GM12878 (cell line): ENCODE results near the gene TSPEAR. TPM values are rescaled to one million over a fixed set of nuclear protein-coding genes. Genes with fewer than 3 reads are reported as not detected.

Experiments
- ATAC-seq: fragments of 200-7000 bp; cut with Tn5 transposase; 3 replicates; pipeline ENCODE4 v1.9.1; 2020; ENCODE audit warnings: mild to moderate bottlenecking, moderate library complexity
- BruUV-seq: library from RNA; stranded (reverse); fragments of 400-500 nt; replicated peaks from 2 replicates; lab custom pipeline; 2021; lab: Mats Ljungman, UMichigan
- CTCF ChIA-PET: fragments of 300-600 bp; sonication (Branson Sonifier 250); formaldehyde crosslinking; extraction: SDS; loops from one replicate; lab custom pipeline; 2021; ENCODE audit warnings: inconsistent platforms; lab: Yijun Ruan, JAX
- POLR2A ChIA-PET: fragments of 350-600 bp; formaldehyde crosslinking; extraction: SDS; loops from one replicate; lab custom pipeline; 2021; ENCODE audit warnings: inconsistent platforms; lab: Charles Lee
- RAD21 ChIA-PET: fragments of 300-600 bp; sonication (Branson Sonifier 250); formaldehyde crosslinking; loops from one replicate; lab custom pipeline; 2023; ENCODE audit warnings: antibody characterized with exemption; ENCODE audit not compliant: unreplicated experiment; lab: Charles Lee
- SMC1A ChIA-PET: fragments of 300-600 bp; sonication (Branson Sonifier 250); formaldehyde crosslinking; loops from one replicate; lab custom pipeline; 2023; ENCODE audit not compliant: unreplicated experiment, uncharacterized antibody; lab: Charles Lee
- DNase-seq: peaks from one replicate; pipeline ENCODE4 v3.0.0-alpha.2; 2011; ENCODE audit warnings: low read depth, low spot score
- FAIRE-seq: peaks from 3 replicates; lab custom pipeline; 2011; peaks lifted over from hg19 to GRCh38; lab: Jason Lieb, UNC
- H2AFZ ChIP-seq: 2 replicates; pipeline ENCODE4 v1.6.0; 2011; ENCODE audit warnings: low read depth, low read length, control low read depth; ENCODE audit not compliant: control insufficient read depth
- H3K27ac ChIP-seq: 2 replicates; pipeline ENCODE4 v1.5.1; 2011; ENCODE audit warnings: control low read depth; ENCODE audit not compliant: control insufficient read depth, insufficient read depth
- H3K27me3 ChIP-seq, 2 experiments: replicated peaks in 1 of 2; 2 replicates each; pipeline versions ENCODE4 v1.6.0 to v1.6.1; 2011; ENCODE audit warnings: low read length in 1 of 2; ENCODE audit not compliant: control insufficient read depth in 2 of 2, insufficient read depth in 2 of 2
- H3K36me3 ChIP-seq, 2 experiments: 2 replicates each; pipeline ENCODE4 v1.5.1; 2011; ENCODE audit warnings: low read length in 1 of 2; ENCODE audit not compliant: control insufficient read depth in 2 of 2, insufficient read depth in 2 of 2
- H3K4me1 ChIP-seq: 2 replicates; pipeline ENCODE4 v1.6.1; 2011; ENCODE audit warnings: mild to moderate bottlenecking, low read length, moderate library complexity, mixed read lengths; ENCODE audit not compliant: control insufficient read depth, insufficient read depth
- H3K4me2 ChIP-seq: 2 replicates; pipeline ENCODE4 v1.6.0; 2011; ENCODE audit warnings: control low read depth; ENCODE audit not compliant: control insufficient read depth, insufficient read depth
- H3K4me3 ChIP-seq: fragments of 200-600 bp; sonication (generic); 2 replicates; pipeline ENCODE4 v1.5.1; 2016
- H3K79me2 ChIP-seq: 2 replicates; pipeline ENCODE4 v1.6.0; 2011; ENCODE audit warnings: low read length; ENCODE audit not compliant: control insufficient read depth, insufficient read depth
- H3K9ac ChIP-seq: 2 replicates; pipeline ENCODE4 v1.8.0; 2011; ENCODE audit warnings: low read length, control low read depth, mixed read lengths; ENCODE audit not compliant: control insufficient read depth, insufficient read depth
- H3K9me3 ChIP-seq: replicated peaks from 3 replicates; pipeline ENCODE4 v1.5.1; 2011; ENCODE audit warnings: mild to moderate bottlenecking, low read length; ENCODE audit not compliant: control insufficient read depth, insufficient read depth
- H4K20me1 ChIP-seq: 2 replicates; pipeline ENCODE4 v1.6.0; 2011; ENCODE audit not compliant: control insufficient read depth, insufficient read depth
- ATF7 ChIP-seq: fragments of 450-650 bp; IDR thresholded peaks from 2 replicates; pipeline ENCODE4 v1.6.1; 2016; ENCODE audit warnings: low read depth, mild to moderate bottlenecking
- BCL3 ChIP-seq: IDR thresholded peaks from 2 replicates; pipeline ENCODE4 v1.6.1; 2011; ENCODE audit warnings: borderline replicate concordance, low read depth, mild to moderate bottlenecking, moderate library complexity, low read length; ENCODE audit not compliant: insufficient read depth, poor library complexity, severe bottlenecking
- CHD2 ChIP-seq: IDR thresholded peaks from 2 replicates; pipeline ENCODE4 v1.6.1; 2011; ENCODE audit warnings: low read depth, low read length, improper control_type of control experiment, borderline replicate concordance
- CREM ChIP-seq: IDR thresholded peaks from 2 replicates; pipeline ENCODE4 v1.6.1; 2014; ENCODE audit warnings: antibody characterized with exemption, low read depth
- EP300 ChIP-seq, 2 experiments: fragments of 150-350 bp in 1 of 2; IDR thresholded peaks; 2 replicates each; pipeline ENCODE4 v1.6.1; 2011 to 2012; ENCODE audit warnings: low read depth in 2 of 2, low read length in 2 of 2, borderline replicate concordance in 1 of 2, improper control_type of control experiment in 1 of 2, inconsistent platforms in 1 of 2; ENCODE audit not compliant: control insufficient read depth in 1 of 2
- ESRRA ChIP-seq: IDR thresholded peaks from 2 replicates; pipeline ENCODE4 v1.6.1; 2012; ENCODE audit warnings: mild to moderate bottlenecking, low read length, improper control_type of control experiment
- IRF5 ChIP-seq: fragments of 450-650 bp; IDR thresholded peaks from 2 replicates; pipeline ENCODE4 v1.6.1; 2017; ENCODE audit warnings: borderline replicate concordance
- KDM1A ChIP-seq: fragments of 200-600 bp; sonication (generic); IDR thresholded peaks from 2 replicates; pipeline ENCODE4 v1.6.1; 2016; ENCODE audit warnings: borderline replicate concordance
- MYC ChIP-seq: IDR thresholded peaks from 2 replicates; pipeline ENCODE4 v1.6.1; 2011; ENCODE audit warnings: mild to moderate bottlenecking, low read length, moderate library complexity, inconsistent platforms; ENCODE audit not compliant: insufficient read depth, insufficient replicate concordance, insufficient read length, severe bottlenecking
- NR2C2 ChIP-seq: IDR thresholded peaks from 2 replicates; pipeline ENCODE4 v1.6.1; 2011; ENCODE audit warnings: borderline replicate concordance, low read depth; ENCODE audit not compliant: control insufficient read depth, insufficient read length
- PKNOX1 ChIP-seq: fragments of 450-650 bp; IDR thresholded peaks from 2 replicates; pipeline ENCODE4 v1.6.1; 2016; ENCODE audit warnings: mild to moderate bottlenecking
- RUNX3 ChIP-seq: IDR thresholded peaks from 2 replicates; pipeline ENCODE4 v1.6.1; 2012; ENCODE audit warnings: low read length, inconsistent platforms
- SIX5 ChIP-seq: IDR thresholded peaks from 2 replicates; pipeline ENCODE4 v1.6.1; 2011; ENCODE audit warnings: mild to moderate bottlenecking, low read depth, low read length, moderate library complexity; ENCODE audit not compliant: severe bottlenecking
- TBL1XR1 ChIP-seq: IDR thresholded peaks from 2 replicates; pipeline ENCODE4 v1.6.1; 2012; ENCODE audit warnings: low read depth, low read length, improper control_type of control experiment
- ZBED1 ChIP-seq: IDR thresholded peaks from 2 replicates; pipeline ENCODE4 v1.6.1; 2016; ENCODE audit warnings: borderline replicate concordance
- ZNF207 ChIP-seq: fragments of 450-650 bp; IDR thresholded peaks from 2 replicates; pipeline ENCODE4 v1.6.1; 2014; ENCODE audit warnings: antibody characterized with exemption, mild to moderate bottlenecking, borderline replicate concordance
- WGBS: methylation state at CpG from one replicate; pipeline ENCODE4 v1.1.6; 2016; ENCODE audit warnings: low lambda C conversion rate; ENCODE audit not compliant: insufficient replicate concordance, insufficient coverage; ENCODE audit errors: missing lambda C conversion rate; 5-methylcytosine and 5-hydroxymethylcytosine counted together
- in situ Hi-C: fragments of 300-500 bp; cut with MboI; formaldehyde crosslinking; loops from 9 replicates; pipeline ENCODE4 v1.14.3; 2018; ENCODE audit warnings: mixed read lengths
- intact Hi-C: fragments of 100-400 bp; cut with micrococcal nuclease; formaldehyde crosslinking; loops from one replicate; pipeline ENCODE4 v1.14.2; 2022; ENCODE audit not compliant: unreplicated experiment
- polyA plus RNA-seq, 11 experiments: library from polyadenylated mRNA; depleted of rRNA in 4 of 11; unstranded in 6 of 11; stranded (reverse) in 5 of 11; fragments of >200 nt; fragmentation: Nextera tagmentation in 4 of 11; fragmentation: Illumina TruSeq in 1 of 11; extraction: Ambion mirVana in 4 of 11; extraction: Trizol in 1 of 11; gene quantifications; 1 replicate in 1 of 11; 2 replicates in 10 of 11; pipeline versions ENCODE4 v1.2.1 to v1.2.3, GENCODE V29; 2011 to 2016; ENCODE audit warnings: inconsistent platforms in 2 of 11, missing spikeins in 2 of 11, low read depth in 1 of 11
- total RNA-seq, 4 experiments: library from RNA; depleted of rRNA in 3 of 4; stranded (reverse); fragments of >200 nt in 3 of 4; fragmentation: Illumina TruSeq in 1 of 4; extraction: Trizol in 1 of 4; gene quantifications; 2 replicates each; pipeline versions ENCODE4 v1.2.1 to v1.2.3, GENCODE V29; 2013 to 2021
- TF ChIP-seq, protein P1 (sequence below): IDR thresholded peaks from 2 replicates; pipeline ENCODE4 v1.6.1; 2011; ENCODE audit warnings: mild to moderate bottlenecking, low read depth, low read length, moderate library complexity; ENCODE audit not compliant: insufficient replicate concordance

Gene TSPEAR
- total and polyA plus RNA-seq, 10 of the 15 experiments (the other 5 are each of a cell fraction or from before 2014, with no cell fraction given), result not detected

GRCh38 chr21:44709426-44710293, 1.7 kb downstream of the TSPEAR start:
- Histone ChIP-seq H3K4me1 (no peaks in the 10 kb centered on the region), H3K79me2 (no peaks in the 10 kb centered on the region), H3K9ac (no peak overlapping the region), H3K9me3 (peaks cover 6% of the 10 kb centered on the region; the same call in 1 of the 3 replicates), H2AFZ (no peak overlapping the region), H3K4me3 (no peak overlapping the region), H3K27me3 (peaks cover 12 to 18% of the 10 kb centered on the region in 2 experiments; a peak in 3 of 4 replicates), H3K4me2 (no peak overlapping the region), H3K36me3 (no peaks in the 10 kb centered on the region), H3K27ac (no peak overlapping the region), H4K20me1 (no peaks in the 10 kb centered on the region)
- ChIA-PET SMC1A (no interaction called here), POLR2A (no interaction called here), CTCF (no interaction called here), RAD21 (no interaction called here)
- TF ChIP-seq ZBED1, result no peak
- TF ChIP-seq PKNOX1, result no peak
- TF ChIP-seq KDM1A, result no peak
- TF ChIP-seq ESRRA, result no peak
- no peak for TF ChIP-seq BCL3
- TF ChIP-seq CREM, result no peak
- TF ChIP-seq NR2C2, result no peak
- TF ChIP-seq MYC, result no peak
- no peak for TF ChIP-seq IRF5
- no peak for TF ChIP-seq EP300 (IDR thresholded peaks at IDR 0.05; ENCODE audit: borderline replicate concordance in 1 of 2, control insufficient read depth in 1 of 2, low read depth in 2 of 2, low read length in 2 of 2)
- TF ChIP-seq ATF7, result no peak
- no peak for TF ChIP-seq SIX5
- TF ChIP-seq RUNX3, result no peak
- no peak for TF ChIP-seq ZNF207
- TF ChIP-seq CHD2, result no peak
- no peak for TF ChIP-seq TBL1XR1
- TF ChIP-seq, protein P1, sequence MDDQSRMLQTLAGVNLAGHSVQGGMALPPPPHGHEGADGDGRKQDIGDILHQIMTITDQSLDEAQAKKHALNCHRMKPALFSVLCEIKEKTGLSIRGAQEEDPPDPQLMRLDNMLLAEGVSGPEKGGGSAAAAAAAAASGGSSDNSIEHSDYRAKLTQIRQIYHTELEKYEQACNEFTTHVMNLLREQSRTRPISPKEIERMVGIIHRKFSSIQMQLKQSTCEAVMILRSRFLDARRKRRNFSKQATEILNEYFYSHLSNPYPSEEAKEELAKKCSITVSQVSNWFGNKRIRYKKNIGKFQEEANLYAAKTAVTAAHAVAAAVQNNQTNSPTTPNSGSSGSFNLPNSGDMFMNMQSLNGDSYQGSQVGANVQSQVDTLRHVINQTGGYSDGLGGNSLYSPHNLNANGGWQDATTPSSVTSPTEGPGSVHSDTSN, result no peak
- FAIRE-seq, result no peak
- intact Hi-C loops (no loop called here), in situ Hi-C loops (no loop called here)
- BruUV-seq, result no TSS peak
- 2% methylated on average over 42 of the region's 45 CpGs for WGBS
- DNase-seq, result no peak
- no peak for ATAC-seq
